HEK293 (cell line): Measurements from ENCODE around the gene RBM14.
A peak's percentile ranks its signal among the peaks of the same experiment; 100 is the strongest.

ENCODE experiments used
- CTCF ChIA-PET: fragments of 350-600 bp; formaldehyde crosslinking; extraction: SDS; loops from one replicate; lab custom pipeline; 2021; ENCODE audit warnings: antibody characterized with exemption; lab: Yijun Ruan, JAX
- POLR2A ChIA-PET: fragments of 300-600 bp; formaldehyde crosslinking; extraction: SDS; loops from one replicate; lab custom pipeline; 2020; ENCODE audit warnings: antibody characterized with exemption, inconsistent platforms; lab: Yijun Ruan, JAX
- H3K27ac ChIP-seq: fragments of 200-500 bp; sonication (Bioruptor generic); 2 replicates; pipeline ENCODE4 v1.5.1; 2014; ENCODE audit warnings: low read depth, low read length, control low read depth, inconsistent platforms; ENCODE audit errors: extremely low read depth
- H3K36me3 ChIP-seq, 2 experiments: fragments of 200-500 bp in 1 of 2; sonication (Bioruptor generic) in 1 of 2; 1 replicate in 1 of 2; 2 replicates in 1 of 2; pipeline ENCODE4 v1.5.1; 2014 to 2017; ENCODE audit warnings: inconsistent platforms in 2 of 2, low read length in 2 of 2; ENCODE audit not compliant: control insufficient read depth in 2 of 2, insufficient read depth in 1 of 2
- H3K4me1 ChIP-seq: fragments of 200-500 bp; sonication (Bioruptor generic); 2 replicates; pipeline ENCODE4 v1.5.1; 2014; ENCODE audit warnings: mild to moderate bottlenecking, low read length, inconsistent platforms; ENCODE audit not compliant: control insufficient read depth, insufficient read depth
- H3K4me3 ChIP-seq: 2 replicates; pipeline ENCODE4 v1.5.1; 2011; ENCODE audit warnings: low read depth, mild to moderate bottlenecking, control low read depth, low read length, moderate library complexity
- H3K9me3 ChIP-seq: fragments of 200-500 bp; sonication (Bioruptor generic); 2 replicates; pipeline ENCODE4 v1.5.1; 2014; ENCODE audit warnings: low read depth, low read length, inconsistent platforms; ENCODE audit not compliant: control insufficient read depth, insufficient read depth
- FEZF1 ChIP-seq: fragments of 450-650 bp; formaldehyde crosslinking; IDR thresholded peaks from 2 replicates; pipeline ENCODE4 v1.5.1; 2016; ENCODE audit warnings: missing biosample characterization, missing genetic modification characterization
- PRDM4 ChIP-seq: fragments of 450-650 bp; formaldehyde crosslinking; IDR thresholded peaks from 2 replicates; pipeline ENCODE4 v1.5.1; 2017; ENCODE audit warnings: missing biosample characterization, missing genetic modification characterization
- SCRT2 ChIP-seq: fragments of 450-650 bp; formaldehyde crosslinking; IDR thresholded peaks from 2 replicates; pipeline ENCODE4 v1.5.1; 2016; ENCODE audit warnings: missing biosample characterization, missing genetic modification characterization
- ZNF398 ChIP-seq: fragments of 450-650 bp; formaldehyde crosslinking; IDR thresholded peaks from 2 replicates; pipeline ENCODE4 v1.5.1; 2017; ENCODE audit warnings: missing biosample characterization, missing genetic modification characterization
- ZNF548 ChIP-seq: fragments of 450-650 bp; formaldehyde crosslinking; IDR thresholded peaks from 2 replicates; pipeline ENCODE4 v1.5.1; 2016; ENCODE audit warnings: missing biosample characterization, missing genetic modification characterization
- ZNF555 ChIP-seq: fragments of 450-650 bp; formaldehyde crosslinking; conservative IDR thresholded peaks from 2 replicates; pipeline ENCODE4 v1.5.1; 2017; ENCODE audit warnings: missing biosample characterization, mild to moderate bottlenecking, missing genetic modification characterization, inconsistent platforms
- ZNF692 ChIP-seq: fragments of 450-650 bp; formaldehyde crosslinking; IDR thresholded peaks from 2 replicates; pipeline ENCODE4 v1.5.1; 2016; ENCODE audit warnings: missing biosample characterization, missing genetic modification characterization
- TF ChIP-seq, protein P1 (sequence below): fragments of 450-650 bp; formaldehyde crosslinking; IDR thresholded peaks from 2 replicates; pipeline ENCODE4 v1.5.1; 2016; ENCODE audit warnings: missing biosample characterization, missing genetic modification characterization
- TF ChIP-seq, protein P2 (sequence below): fragments of 450-650 bp; formaldehyde crosslinking; IDR thresholded peaks from 2 replicates; pipeline ENCODE4 v1.5.1; 2017; ENCODE audit warnings: missing biosample characterization, missing genetic modification characterization
- TF ChIP-seq, protein P3 (sequence below): fragments of 450-650 bp; formaldehyde crosslinking; IDR thresholded peaks from 2 replicates; pipeline ENCODE4 v1.5.1; 2017; ENCODE audit warnings: missing biosample characterization, missing genetic modification characterization

RBM14 gene

DNA sequence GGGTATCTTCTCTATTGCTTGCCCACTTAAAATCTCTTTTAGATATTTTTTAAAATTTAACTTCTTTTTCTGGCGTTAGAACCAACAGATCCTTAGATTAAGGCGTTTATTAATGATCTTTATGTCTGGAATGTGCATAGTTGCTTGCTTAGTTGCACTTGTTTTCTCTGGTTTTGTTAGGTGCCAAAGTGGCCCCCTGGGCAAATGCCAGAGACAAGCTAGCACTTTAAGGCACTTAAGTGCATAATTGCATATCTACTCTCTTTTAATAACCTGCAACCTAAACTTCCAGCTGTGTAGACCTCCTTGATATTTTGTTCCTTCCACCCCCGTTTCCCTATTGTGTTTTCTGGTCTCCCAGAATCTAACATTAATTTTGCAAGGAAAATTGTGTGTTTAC lies 25.4 kb downstream of the RBM14 start:
- no peaks in the 10 kb centered on the region for H3K9me3 ChIP-seq
- H3K36me3 ChIP-seq = peaks cover 5 to 82% of the 10 kb centered on the region in 2 experiments
- ChIA-PET POLR2A (interaction anchor here (0.5 to 5.9 kb wide), 3 partner anchors 25 to 48 kb away, joined by 7 to 98 read pairs (median 38); partner anchors contain the start of genes RBM14 and RBM4B), CTCF (interaction anchor here (0.6 to 1.7 kb wide), 2 partner anchors 63 to 158 kb away, joined by 3 read pairs; no protein-coding TSS in a partner anchor)
- H3K4me1 ChIP-seq = no peaks in the 10 kb centered on the region; the same call in 1 of the 2 replicates
- H3K4me3 ChIP-seq = peak overlapping the region; percentile 62
- TF ChIP-seq, protein P1, sequence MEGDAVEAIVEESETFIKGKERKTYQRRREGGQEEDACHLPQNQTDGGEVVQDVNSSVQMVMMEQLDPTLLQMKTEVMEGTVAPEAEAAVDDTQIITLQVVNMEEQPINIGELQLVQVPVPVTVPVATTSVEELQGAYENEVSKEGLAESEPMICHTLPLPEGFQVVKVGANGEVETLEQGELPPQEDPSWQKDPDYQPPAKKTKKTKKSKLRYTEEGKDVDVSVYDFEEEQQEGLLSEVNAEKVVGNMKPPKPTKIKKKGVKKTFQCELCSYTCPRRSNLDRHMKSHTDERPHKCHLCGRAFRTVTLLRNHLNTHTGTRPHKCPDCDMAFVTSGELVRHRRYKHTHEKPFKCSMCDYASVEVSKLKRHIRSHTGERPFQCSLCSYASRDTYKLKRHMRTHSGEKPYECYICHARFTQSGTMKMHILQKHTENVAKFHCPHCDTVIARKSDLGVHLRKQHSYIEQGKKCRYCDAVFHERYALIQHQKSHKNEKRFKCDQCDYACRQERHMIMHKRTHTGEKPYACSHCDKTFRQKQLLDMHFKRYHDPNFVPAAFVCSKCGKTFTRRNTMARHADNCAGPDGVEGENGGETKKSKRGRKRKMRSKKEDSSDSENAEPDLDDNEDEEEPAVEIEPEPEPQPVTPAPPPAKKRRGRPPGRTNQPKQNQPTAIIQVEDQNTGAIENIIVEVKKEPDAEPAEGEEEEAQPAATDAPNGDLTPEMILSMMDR = no peak
- TF ChIP-seq, protein P2, sequence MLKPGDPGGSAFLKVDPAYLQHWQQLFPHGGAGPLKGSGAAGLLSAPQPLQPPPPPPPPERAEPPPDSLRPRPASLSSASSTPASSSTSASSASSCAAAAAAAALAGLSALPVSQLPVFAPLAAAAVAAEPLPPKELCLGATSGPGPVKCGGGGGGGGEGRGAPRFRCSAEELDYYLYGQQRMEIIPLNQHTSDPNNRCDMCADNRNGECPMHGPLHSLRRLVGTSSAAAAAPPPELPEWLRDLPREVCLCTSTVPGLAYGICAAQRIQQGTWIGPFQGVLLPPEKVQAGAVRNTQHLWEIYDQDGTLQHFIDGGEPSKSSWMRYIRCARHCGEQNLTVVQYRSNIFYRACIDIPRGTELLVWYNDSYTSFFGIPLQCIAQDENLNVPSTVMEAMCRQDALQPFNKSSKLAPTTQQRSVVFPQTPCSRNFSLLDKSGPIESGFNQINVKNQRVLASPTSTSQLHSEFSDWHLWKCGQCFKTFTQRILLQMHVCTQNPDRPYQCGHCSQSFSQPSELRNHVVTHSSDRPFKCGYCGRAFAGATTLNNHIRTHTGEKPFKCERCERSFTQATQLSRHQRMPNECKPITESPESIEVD (tag by site-specific recombination) = peak; percentile 24; the same call in 1 of the 2 replicates
- peak; percentile 21; the same call in 1 of the 2 replicates for TF ChIP-seq FEZF1 (tag by site-specific recombination)
- no peak overlapping the region for H3K27ac ChIP-seq

GRCh38 chr11:66643745-66644437 lies 27.5 kb downstream of the RBM14 start:
- no peak for TF ChIP-seq ZNF398 (tag by site-specific recombination)
- TF ChIP-seq, protein P3, sequence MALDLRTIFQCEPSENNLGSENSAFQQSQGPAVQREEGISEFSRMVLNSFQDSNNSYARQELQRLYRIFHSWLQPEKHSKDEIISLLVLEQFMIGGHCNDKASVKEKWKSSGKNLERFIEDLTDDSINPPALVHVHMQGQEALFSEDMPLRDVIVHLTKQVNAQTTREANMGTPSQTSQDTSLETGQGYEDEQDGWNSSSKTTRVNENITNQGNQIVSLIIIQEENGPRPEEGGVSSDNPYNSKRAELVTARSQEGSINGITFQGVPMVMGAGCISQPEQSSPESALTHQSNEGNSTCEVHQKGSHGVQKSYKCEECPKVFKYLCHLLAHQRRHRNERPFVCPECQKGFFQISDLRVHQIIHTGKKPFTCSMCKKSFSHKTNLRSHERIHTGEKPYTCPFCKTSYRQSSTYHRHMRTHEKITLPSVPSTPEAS (tag by site-specific recombination) = no peak
- TF ChIP-seq SCRT2 (tag by site-specific recombination) = peak; percentile 82
- TF ChIP-seq ZNF692 (tag by site-specific recombination) = no peak
- no peaks in the 10 kb centered on the region for H3K9me3 ChIP-seq
- POLR2A ChIA-PET = interaction anchor here (1.3 to 3.6 kb wide), 2 partner anchors 9 to 27 kb away, joined by 4 to 17 read pairs; partner anchors contain the start of gene RBM14
- H3K4me1 ChIP-seq = no peaks in the 10 kb centered on the region
- no peak overlapping the region for H3K4me3 ChIP-seq
- H3K27ac ChIP-seq = no peak overlapping the region
- CTCF ChIA-PET = interaction anchor here (1.2 kb wide), 1 partner anchor 35 kb away, joined by 5 read pairs; no protein-coding TSS in a partner anchor
- H3K36me3 ChIP-seq = peaks cover 10 to 95% of the 10 kb centered on the region in 2 experiments

- TF ChIP-seq PRDM4 (tag by site-specific recombination) = peak; percentile 71; the same call in 1 of the 2 replicates
- TF ChIP-seq ZNF548 (tag by site-specific recombination) = no peak
- TF ChIP-seq ZNF555 (tag by site-specific recombination) = no peak
- ChIA-PET CTCF (interaction anchor here (0.5 to 1.3 kb wide), 4 partner anchors 12 to 237 kb away, joined by 3 to 5 read pairs (median 3); no protein-coding TSS in a partner anchor), POLR2A (interaction anchor here (0.6 to 5.1 kb wide), 6 partner anchors 8 to 65 kb away, joined by 3 to 36 read pairs (median 6); partner anchors contain the start of genes CCDC87, CCS, RBM4 and RBM4B)
- no peaks in the 10 kb centered on the region for H3K4me1 ChIP-seq
- no peaks in the 10 kb centered on the region for H3K9me3 ChIP-seq
- no peak overlapping the region for H3K4me3 ChIP-seq
- H3K36me3 ChIP-seq = peaks cover 13 to 87% of the 10 kb centered on the region in 2 experiments
- H3K27ac ChIP-seq = no peak overlapping the region
Observed at GRCh38 chr11:66646828-66647227, 30.4 kb downstream of the RBM14 start.
